Myocyte (in vitro differentiated cells): Measurements from ENCODE around the gene KASH5. TPM values are rescaled to one million over a fixed set of nuclear protein-coding genes. Genes with fewer than 3 reads are reported as not detected.

Experiments used
- DNase-seq: peaks from one replicate; pipeline ENCODE4 v3.0.0-alpha.2; 2012; ENCODE audit warnings: low read depth
- total RNA-seq: library from RNA; depleted of rRNA; stranded (reverse); fragments of >200 nt; gene quantifications from 2 replicates; pipeline ENCODE4 v1.2.3, GENCODE V29; 2014

The KASH5 gene
- total RNA-seq, 1 donor from 2014 or later, result not detected

DNA sequence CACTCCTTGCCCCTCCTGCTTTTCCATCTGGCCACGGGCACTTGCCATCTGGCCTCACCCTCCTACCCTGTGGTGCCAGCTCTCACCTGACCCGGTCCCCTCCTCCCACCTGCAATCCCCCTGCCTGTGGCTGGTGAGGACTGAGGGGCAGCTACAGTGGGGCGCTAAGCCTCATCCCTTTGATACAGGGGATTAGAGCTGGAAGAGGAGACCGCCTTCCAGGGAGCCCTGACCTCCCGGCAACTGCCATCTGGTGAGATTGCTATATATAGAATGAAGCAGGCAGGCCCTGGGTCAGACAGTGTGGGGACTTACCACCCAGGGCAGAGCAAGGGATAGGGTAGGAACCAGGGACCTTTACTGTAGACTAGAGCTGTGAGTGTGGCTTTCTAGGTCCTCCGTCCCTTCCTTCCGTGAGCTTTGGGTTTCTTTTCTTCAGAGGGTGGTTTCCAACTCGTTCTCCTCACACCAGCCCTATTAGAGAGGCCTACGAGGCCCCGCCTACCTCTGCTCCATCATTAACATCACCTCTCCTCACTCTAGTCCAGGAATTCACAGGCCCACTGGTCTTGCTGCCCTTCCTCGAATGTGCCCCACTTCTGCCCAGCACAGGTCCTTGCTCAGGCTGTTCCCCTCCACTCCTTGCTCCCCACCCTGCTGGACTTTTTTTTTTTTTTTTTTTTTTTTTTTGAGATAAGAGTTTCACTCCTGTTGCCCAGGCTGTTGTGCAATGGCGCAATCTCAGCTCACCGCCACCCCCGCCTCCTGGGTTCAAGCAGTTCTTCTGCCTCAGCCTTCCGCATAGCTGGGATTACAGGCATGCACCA, 7.7 kb downstream of the KASH5 start:
- no peak for DNase-seq

- DNase-seq, result no peak
Measured at GRCh38 chr19:49396738-49397505, 8.9 kb downstream of the KASH5 start.

GRCh38 chr19:49398001-49398615, 10.1 kb downstream of the KASH5 start:
- no peak for DNase-seq

GRCh38 chr19:49398931-49399330, 10.9 kb downstream of the KASH5 start:
- no peak for DNase-seq

- DNase-seq, result no peak
Measured at GRCh38 chr19:49400029-49400428, 12.0 kb downstream of the KASH5 start.

GRCh38 chr19:49403404-49404187, 15.5 kb downstream of the KASH5 start:
- DNase-seq, result no peak

GRCh38 chr19:49407079-49407478, 19.0 kb downstream of the KASH5 start:
- DNase-seq, result no peak

DNA sequence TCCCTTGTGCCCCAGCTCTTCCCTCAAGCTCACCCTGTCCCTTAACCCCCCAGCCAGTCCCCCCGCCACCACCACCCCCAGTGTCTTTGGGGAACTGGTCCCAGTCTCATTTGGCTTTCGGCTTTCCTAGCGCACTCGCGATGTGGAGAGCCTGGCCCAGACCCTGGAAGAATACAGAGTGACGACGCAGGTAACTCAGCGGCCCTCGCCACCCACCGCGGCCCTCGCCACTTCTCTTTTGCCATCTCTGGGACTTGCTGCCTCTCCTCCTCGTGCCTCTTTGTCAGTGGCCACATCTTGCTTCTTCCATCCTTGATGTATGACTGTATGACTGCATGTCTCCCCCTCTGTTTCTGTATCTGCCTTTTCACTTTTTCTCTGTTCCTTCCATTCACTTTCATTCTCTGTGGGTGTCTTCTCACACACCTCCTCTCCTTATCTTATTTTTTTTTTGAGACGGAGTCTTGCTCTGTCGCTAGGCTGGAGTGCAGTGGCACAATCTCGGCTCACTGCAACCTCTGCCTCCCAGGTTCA, 19.5 kb downstream of the KASH5 start:
- DNase-seq, result no peak

DNA sequence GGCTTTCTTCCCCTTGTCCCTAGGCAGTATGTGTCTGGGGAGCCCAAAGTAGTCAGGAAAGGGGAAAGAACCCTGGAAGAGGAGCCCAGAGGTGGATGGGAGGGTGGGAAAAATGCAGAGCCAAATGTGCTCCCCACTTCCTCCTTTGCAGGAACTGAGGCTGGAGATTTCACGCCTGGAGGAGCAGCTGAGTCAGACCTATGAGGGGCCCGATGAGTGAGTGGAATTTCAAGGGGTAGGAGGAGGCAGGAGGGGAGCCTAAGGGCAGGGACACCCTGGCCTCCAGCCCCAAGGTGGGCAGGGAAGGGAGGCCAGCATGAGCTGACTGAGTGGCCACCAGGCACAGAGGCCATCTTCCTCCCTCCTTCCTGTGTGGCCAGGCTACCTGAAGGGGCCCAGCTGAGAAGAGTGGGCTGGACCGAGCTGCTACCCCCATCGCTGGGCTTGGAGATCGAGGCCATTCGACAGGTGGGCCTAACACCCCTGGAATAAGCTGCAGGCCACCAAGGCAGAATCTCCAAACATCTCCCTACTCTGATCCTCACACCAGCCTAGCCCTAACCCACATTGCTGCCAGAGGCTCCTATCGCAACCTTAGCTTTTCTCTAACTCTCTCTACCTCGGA, 20.9 kb downstream of the KASH5 start:
- no peak for DNase-seq

GRCh38 chr19:49409441-49410029, 21.5 kb downstream of the KASH5 start:
- DNase-seq, result no peak

DNA sequence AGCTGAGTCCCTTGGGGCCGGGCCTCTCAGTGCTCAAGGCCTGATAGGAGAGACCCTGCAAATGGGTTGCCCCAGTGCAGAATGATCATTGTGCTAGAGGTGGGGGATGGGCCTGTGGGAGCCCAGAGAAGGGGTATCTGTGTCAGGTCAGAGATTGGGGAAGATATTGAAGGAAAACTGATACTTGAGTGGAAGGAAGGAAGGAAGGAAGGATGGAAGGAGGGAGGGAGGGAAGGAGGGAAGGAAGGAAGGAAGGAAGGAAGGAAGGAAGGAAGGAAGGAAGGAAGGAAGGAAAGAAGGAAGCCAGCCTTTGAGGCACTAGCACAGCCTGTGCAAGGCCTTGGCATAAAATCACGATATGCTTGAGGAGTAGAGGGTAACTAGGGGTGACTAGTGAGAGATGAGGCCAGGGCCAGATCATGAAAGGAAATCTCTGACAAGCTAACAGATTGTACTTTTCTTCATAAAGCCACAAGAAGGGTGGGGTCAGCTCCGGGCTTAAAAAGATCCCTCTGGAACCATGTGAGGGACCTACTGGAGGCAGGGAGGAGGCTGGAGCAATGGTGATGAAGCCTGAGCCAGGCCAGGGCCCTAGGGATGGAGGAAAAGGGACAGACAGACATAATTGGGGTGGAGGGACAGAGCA, 23.8 kb downstream of the KASH5 start:
- no peak for DNase-seq

DNA sequence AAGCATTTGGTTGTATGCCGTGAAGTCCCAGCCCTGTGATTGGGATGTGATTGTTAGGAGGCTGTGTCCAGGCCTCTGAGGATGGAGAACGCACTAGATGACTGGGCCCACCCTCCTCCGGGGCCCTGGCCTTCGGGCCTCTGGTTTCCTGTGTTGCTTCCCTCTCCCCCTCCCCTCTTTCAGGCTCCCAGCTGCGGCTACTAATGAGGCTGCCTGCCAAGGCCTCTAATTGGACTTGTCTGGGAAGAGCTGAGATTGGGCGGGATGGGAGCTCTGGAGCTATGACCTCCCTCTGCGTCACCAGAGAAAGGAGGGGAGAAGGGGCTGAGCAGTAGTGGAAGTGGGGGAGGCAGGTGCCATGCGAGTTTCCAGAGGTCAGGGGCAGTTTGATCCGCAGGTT, 25.3 kb downstream of the KASH5 start:
- no peak for DNase-seq

DNA sequence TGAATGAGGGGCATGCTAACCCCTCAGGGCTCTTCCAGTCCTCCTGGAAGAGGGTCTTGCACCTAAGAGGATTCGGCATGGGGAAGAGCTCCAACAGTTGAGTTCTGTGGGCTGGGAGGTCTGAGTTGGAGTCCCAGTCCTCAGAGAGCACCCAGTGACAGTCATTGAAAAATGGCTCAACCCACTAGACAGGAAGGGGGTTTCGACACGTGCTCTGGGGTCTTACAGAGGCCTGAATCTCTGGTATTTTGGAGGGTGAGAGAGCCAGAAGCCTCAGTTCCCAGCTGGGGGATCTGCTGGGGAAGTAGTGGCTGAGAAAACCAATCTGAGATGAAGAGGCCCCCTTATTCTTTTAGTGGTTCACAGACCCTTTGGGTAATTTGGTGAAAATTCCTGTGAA, 26.2 kb downstream of the KASH5 start:
- no peak for DNase-seq

- no peak for DNase-seq
Measured at GRCh38 chr19:49415102-49415809, 27.2 kb downstream of the KASH5 start.

- no peak for DNase-seq
Measured at GRCh38 chr19:49415810-49416200, 27.8 kb downstream of the KASH5 start.

DNA sequence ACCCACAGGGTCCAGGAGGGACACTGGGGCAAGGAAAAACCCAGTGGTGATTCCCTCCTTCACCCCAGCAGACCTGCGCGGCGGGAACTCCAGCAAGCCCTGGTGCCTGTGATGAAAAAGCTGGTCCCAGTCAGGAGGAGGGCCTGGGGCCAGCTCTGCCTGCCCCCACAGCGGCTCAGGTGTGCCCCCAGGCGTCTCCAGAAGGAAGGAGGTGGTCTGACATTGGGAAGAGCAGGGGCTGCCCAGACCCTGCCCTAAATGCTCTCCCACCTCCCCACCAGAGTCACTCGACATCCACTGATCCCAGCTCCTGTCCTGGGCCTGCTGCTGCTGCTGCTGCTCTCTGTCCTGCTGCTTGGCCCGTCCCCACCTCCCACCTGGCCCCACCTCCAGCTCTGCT, 29.0 kb downstream of the KASH5 start:
- DNase-seq, result no peak

- no peak for DNase-seq
Measured at GRCh38 chr19:49418511-49418910, 30.5 kb downstream of the KASH5 start.

DNA sequence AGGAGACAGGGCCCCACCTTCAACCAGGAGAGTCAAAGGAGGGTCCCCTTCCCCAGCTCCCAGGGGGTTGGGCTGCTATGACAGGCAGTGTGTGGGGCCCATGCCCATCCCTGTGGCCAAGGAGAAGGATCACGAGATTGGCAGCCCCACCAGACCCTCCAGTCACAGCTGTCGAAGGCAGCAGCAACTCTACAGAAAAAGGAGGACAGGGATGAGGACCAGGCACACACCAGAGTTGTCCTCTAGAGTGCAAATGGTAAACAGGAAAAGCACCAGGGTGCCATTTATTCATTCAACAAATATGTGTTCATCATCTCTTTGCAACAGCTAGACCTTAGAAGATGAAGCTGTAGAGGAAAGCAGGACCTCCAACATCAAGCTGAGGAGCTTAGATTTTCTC, 31.1 kb downstream of the KASH5 start:
- no peak for DNase-seq

- DNase-seq, result no peak
Measured at GRCh38 chr19:49420227-49420626, 32.2 kb downstream of the KASH5 start.
